ENCODE results near the gene KIAA1549.
"Not testable (repeated sequence)": the region's sequence is repeated elsewhere in the genome, so short reads cannot be mapped to it uniquely, and the experiment has no call there.

The KIAA1549 gene

GRCh38 chr7:138801256-138801655 is 179.9 kb downstream of the KIAA1549 start:
- FAIRE-seq = no peak

- no peak for FAIRE-seq
Observed at GRCh38 chr7:138799336-138800000, 181.7 kb downstream of the KIAA1549 start.

GRCh38 chr7:138798836-138799235 is 182.4 kb downstream of the KIAA1549 start:
- FAIRE-seq = no peak

- no peak for FAIRE-seq
Observed at GRCh38 chr7:138797715-138798320, 183.4 kb downstream of the KIAA1549 start, which contains the start of the genes ATP6V0A4 and TMEM213. Gene ATP6V0A4 (minus strand): TSS chr7:138798196. CDS start chr7:138771247, 26,949 bp downstream. Gene TMEM213 (plus strand): TSS chr7:138797994. CDS start chr7:138798105, 111 bp downstream.

- FAIRE-seq = not testable (repeated sequence)
Observed at GRCh38 chr7:138797046-138797445, 184.1 kb downstream of the KIAA1549 start.

DNA sequence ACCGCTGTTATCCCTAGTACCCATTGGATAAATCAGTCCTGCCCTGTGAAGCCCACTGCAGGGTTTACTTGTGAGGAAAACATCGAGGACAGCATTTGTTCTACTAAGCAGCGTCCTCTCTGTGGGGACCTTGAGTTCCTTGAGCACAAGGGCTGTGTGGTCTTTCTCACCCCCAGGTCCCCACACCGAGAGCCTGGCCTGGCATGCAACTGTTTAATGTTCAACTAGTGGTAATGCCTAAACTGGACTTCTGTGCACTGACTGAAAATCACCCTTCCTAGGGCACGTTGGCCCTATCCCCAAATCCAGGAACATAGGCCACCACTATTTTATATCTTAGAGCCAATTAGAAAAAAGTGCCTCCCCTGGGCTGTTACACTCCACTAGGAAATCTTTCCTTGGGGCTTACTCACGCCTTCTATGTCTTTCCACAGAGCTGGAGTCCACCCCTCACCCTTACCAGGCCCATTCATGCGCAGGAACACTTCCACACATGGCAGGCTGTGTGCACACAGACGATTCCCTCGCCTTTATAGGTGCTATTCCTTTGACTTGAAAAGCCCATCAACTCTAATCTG is 185.1 kb downstream of the KIAA1549 start:
- no peak for FAIRE-seq

DNA sequence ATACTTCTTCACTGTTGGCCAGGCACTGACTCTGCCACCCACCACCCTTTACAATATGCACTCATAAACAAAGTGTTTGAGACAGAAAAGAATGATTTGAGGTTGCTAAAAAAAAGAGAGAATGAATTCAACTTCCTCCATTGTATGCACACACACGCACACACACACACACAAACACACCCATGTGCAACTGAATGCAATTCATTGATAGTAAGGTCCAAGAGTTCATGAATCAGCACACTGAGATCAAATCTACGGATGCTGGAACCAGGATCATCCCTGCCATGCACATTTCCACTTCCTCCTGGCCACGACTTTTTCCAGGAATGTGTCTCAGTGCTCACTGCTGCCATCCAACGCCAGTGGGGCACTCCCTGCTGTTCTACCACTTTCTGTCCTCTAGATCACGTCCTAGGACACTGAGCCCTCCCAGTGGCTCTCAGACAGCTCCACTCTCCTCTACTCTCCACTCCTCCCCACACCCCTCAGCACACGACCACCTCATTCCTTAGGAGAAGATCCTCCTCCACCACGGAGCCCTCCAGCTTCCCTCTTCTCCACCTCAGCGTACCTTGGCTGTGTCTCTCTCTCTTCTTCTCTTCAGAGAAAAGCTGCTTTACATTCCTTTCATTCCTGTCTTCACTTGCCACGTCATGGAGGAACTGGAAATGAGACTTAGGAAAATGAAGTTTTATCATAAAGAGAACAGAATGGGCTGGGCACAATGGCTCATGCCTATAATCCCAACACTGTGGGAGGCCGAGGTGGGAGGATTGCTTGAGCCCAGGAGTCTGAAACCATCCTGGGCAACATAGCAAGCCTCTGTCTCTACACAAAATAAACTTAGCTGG is 195.4 kb downstream of the KIAA1549 start:
- no peak for FAIRE-seq

DNA sequence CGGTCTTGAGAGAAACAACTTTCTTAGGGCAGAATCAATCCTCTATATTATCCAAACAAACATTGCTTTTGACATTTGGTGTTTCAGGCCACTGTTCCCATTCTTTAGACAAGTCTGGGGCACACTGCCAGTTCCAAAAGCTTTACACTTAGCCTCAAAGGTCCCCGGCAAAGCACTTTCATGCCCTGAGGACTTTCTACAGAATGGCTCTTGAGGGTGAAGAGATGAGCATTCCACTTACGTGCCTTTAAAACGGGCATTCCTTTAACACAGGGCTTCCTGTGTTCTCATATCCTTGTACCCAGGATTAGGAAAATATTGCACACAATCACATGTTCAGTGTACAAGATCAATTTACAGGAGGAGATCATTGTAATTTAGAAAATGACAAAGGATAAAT is 196.5 kb downstream of the KIAA1549 start:
- FAIRE-seq = no peak

Measured in TTC549 (cell line).